IPS DF 6.9 (cell line): ENCODE results near the gene CCDC81.

Source experiments
- DNase-seq: peaks from one replicate; pipeline ENCODE4 v3.0.0-alpha.2; 2013; ENCODE audit warnings: low read depth, low spot score
- H3K27ac ChIP-seq: one replicate; pipeline ENCODE4 v1.5.1; 2013; ENCODE audit warnings: low read length, control low read depth
- H3K27me3 ChIP-seq: 2 replicates; pipeline ENCODE4 v1.6.1; 2013; ENCODE audit warnings: mild to moderate bottlenecking, low read length; ENCODE audit not compliant: control insufficient read depth, insufficient read depth
- H3K36me3 ChIP-seq: 2 replicates; pipeline ENCODE4 v1.6.1; 2013; ENCODE audit warnings: low read length; ENCODE audit not compliant: control insufficient read depth, insufficient read depth
- H3K4me1 ChIP-seq: 2 replicates; pipeline ENCODE4 v1.6.1; 2013; ENCODE audit warnings: low read length; ENCODE audit not compliant: control insufficient read depth, insufficient read depth
- H3K4me3 ChIP-seq: 2 replicates; pipeline ENCODE4 v1.5.1; 2013; ENCODE audit warnings: mild to moderate bottlenecking, low read length
- H3K9me3 ChIP-seq: 2 replicates; pipeline ENCODE4 v1.6.1; 2013; ENCODE audit warnings: low read length, inconsistent platforms; ENCODE audit not compliant: control insufficient read depth, insufficient read depth
- WGBS: extraction: QIAGEN DNeasy Blood & Tissue Kit; methylation state at CpG from one replicate; pipeline ENCODE4 v1.1.7; 2013; ENCODE audit warnings: mixed read lengths, missing lambda C conversion rate; ENCODE audit not compliant: insufficient read length, insufficient coverage; 5-methylcytosine and 5-hydroxymethylcytosine counted together

Gene CCDC81

DNA sequence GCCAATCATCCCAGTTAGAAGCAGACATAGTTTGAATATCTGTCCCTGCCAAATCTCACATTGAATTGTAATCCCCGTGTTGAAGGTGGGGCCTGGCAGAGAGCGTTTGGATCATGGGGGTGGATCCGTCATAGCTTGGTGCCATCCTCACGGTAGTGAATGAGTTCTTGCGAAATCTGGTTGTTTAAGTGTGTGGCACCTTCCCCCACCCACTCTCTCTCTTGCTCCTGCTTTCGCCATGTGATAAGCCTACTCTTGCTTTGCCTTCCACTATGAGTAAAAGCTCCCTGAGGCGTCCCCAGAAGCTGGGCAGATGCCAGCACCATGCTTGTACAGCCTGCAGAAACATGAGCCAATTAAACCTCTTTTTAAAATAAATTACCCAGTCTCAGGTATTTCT, 5.0 kb upstream of the CCDC81 start:
- Histone ChIP-seq H3K27ac (no peak overlapping the region), H3K27me3 (no peaks in the 10 kb centered on the region), H3K4me1 (no peaks in the 10 kb centered on the region), H3K4me3 (no peak overlapping the region), H3K36me3 (no peaks in the 10 kb centered on the region), H3K9me3 (no peaks in the 10 kb centered on the region)
- DNase-seq: no peak
- no CpG with 5 or more reads among the region's 7 CpGs for WGBS

DNA sequence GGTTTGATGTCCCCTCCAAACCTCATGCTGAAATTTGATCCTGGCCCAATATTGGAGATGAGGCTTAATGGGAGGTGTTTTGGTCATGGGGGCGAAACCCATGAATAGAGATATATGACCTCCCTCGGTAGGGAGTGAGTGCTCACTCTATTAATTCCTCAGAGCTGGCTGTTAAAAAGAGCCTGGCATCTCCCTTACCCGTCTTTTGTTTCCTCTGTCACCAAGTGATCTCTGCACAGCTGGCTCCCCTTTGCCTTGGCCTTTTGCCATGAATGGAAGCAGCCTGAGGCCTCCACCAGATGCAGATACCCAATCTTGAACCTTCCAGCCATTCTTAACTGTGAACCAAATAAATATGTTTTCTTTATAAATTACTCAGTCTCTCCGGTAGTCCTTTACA, 4.5 kb upstream of the CCDC81 start:
- no CpG with 5 or more reads among the region's 4 CpGs for WGBS
- Histone ChIP-seq H3K9me3 (no peaks in the 10 kb centered on the region), H3K4me3 (no peak overlapping the region), H3K4me1 (no peaks in the 10 kb centered on the region), H3K27ac (no peak overlapping the region), H3K36me3 (no peaks in the 10 kb centered on the region), H3K27me3 (no peaks in the 10 kb centered on the region)
- DNase-seq: no peak

DNA sequence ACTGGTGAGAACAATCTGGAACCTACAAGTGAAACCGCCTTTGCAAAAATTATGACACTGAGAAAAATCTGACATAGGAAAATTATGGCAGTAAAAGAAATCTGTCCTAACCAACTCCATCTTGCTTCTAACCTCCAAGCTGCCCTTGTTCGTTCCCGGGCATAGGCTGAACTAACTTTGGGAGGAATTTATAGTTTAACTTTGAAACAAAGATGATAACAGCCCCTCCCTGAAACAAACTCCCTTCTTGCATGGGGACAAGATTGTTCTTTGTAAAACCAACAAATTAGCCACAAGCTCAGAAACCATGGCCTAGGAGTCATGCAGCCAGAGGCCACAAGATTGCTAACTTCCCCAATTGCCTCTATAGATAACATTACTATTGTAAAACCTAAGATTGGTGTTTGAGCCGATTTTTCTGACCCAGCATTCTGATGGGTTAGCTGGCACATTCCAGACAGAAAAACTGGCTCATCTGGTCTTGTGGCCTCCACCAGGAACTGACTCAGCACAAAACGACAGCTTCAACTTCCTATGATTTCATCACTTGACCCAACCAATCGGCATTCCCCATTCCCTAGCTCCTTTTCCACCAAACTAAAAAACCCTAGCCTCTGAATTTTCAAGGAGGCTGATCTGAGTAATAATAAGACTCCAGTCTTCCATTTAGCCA, 3.6 kb upstream of the CCDC81 start:
- no peaks in the 10 kb centered on the region for H3K9me3 ChIP-seq
- no peak overlapping the region for H3K4me3 ChIP-seq
- H3K27me3 ChIP-seq: no peaks in the 10 kb centered on the region
- no CpG with 5 or more reads among the region's 6 CpGs for WGBS
- no peak overlapping the region for H3K27ac ChIP-seq
- DNase-seq: no peak
- H3K4me1 ChIP-seq: no peaks in the 10 kb centered on the region
- no peaks in the 10 kb centered on the region for H3K36me3 ChIP-seq

DNA sequence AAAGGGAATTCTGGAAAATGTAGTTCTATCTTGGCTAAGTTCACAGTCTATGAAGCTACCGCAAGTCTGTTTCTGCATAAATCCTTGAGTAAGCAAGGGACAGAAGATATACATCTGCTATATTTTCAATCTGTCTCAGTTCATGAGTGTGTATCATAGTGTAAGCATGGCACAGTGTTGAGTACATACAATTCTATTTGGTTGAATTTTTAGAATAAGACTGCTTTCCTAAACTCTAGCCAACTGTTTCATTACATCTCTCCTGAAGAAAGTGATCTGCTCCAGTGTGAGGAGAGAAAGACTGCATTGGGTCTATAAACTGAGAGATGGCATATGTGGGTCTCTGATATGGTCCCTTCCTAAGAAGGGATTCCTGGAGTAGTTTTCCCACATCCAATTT, 2.6 kb upstream of the CCDC81 start:
- Histone ChIP-seq H3K4me3 (no peak overlapping the region), H3K36me3 (no peaks in the 10 kb centered on the region), H3K27me3 (no peaks in the 10 kb centered on the region), H3K4me1 (no peaks in the 10 kb centered on the region), H3K27ac (no peak overlapping the region), H3K9me3 (no peaks in the 10 kb centered on the region)
- DNase-seq: no peak
- WGBS: no CpG with 5 or more reads among the region's 1 CpG

DNA sequence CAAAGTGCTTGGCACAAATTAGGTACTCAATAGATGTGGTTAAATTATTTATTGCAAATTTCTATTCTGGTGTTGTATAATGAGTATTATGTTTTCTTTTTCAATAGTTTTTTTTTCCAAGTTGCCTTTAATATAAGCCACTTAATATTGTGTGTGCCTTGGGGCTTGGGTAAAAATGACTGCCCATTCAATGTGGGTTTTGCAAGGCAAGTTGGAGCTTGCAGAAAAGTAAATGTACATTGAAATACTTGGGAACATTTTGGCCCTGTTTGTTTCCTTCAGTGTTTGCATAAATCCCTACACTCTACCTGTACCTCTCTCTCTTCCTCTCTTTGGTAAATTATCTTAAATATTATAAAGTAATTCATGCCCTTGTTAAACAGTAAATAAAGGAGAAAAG, 2.1 kb upstream of the CCDC81 start:
- no peaks in the 10 kb centered on the region for H3K36me3 ChIP-seq
- H3K4me1 ChIP-seq: no peaks in the 10 kb centered on the region
- H3K9me3 ChIP-seq: no peaks in the 10 kb centered on the region
- H3K4me3 ChIP-seq: no peak overlapping the region
- DNase-seq: no peak
- H3K27ac ChIP-seq: no peak overlapping the region
- no peaks in the 10 kb centered on the region for H3K27me3 ChIP-seq

DNA sequence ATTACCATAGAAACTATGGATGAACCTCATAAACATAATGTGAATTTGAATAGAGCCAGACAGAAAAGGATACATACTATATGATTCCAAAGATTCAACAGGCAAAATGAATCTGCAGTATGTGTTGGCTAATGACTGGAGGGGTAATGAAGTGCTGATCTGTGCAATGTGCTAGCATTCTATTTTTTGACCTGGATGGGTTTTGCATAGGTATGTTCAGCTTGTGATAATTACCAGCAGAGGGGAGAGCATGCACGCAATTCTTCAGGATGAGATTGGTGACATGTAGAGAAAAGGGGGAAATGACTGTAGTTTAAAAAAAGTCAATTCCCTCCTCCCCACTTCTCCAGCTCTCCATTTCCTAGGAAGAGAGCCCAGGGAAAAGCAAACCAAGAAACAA, 618 bp upstream of the CCDC81 start:
- DNase-seq: no peak
- H3K4me3 ChIP-seq: no peak overlapping the region
- no peaks in the 10 kb centered on the region for H3K4me1 ChIP-seq
- no CpG with 5 or more reads among the region's 1 CpG for WGBS
- no peaks in the 10 kb centered on the region for H3K27me3 ChIP-seq
- H3K36me3 ChIP-seq: no peaks in the 10 kb centered on the region
- no peaks in the 10 kb centered on the region for H3K9me3 ChIP-seq
- H3K27ac ChIP-seq: no peak overlapping the region

DNA sequence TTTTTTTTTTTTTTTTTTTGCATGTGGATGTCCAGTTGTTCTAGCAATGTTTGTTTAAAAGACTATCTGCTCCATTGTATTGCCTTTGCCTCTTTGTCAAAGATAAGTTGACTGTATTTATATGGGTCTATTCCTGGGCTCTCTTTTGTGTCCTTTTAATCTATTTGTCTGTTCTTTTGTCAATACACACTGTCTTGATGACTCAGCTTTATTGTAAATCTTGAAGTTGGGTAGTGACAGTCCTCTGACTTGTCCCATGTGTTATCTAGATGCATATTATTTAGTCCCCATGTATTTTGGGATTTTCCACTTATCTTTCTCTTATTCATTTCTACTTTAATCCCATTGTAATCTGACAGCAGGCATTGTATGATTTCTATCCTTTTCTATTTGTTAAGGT, 3.3 kb downstream of the CCDC81 start:
- H3K27me3 ChIP-seq: no peaks in the 10 kb centered on the region
- H3K27ac ChIP-seq: no peak overlapping the region
- H3K4me3 ChIP-seq: no peak overlapping the region
- H3K9me3 ChIP-seq: no peaks in the 10 kb centered on the region
- H3K4me1 ChIP-seq: no peaks in the 10 kb centered on the region
- H3K36me3 ChIP-seq: no peaks in the 10 kb centered on the region
- DNase-seq: no peak

DNA sequence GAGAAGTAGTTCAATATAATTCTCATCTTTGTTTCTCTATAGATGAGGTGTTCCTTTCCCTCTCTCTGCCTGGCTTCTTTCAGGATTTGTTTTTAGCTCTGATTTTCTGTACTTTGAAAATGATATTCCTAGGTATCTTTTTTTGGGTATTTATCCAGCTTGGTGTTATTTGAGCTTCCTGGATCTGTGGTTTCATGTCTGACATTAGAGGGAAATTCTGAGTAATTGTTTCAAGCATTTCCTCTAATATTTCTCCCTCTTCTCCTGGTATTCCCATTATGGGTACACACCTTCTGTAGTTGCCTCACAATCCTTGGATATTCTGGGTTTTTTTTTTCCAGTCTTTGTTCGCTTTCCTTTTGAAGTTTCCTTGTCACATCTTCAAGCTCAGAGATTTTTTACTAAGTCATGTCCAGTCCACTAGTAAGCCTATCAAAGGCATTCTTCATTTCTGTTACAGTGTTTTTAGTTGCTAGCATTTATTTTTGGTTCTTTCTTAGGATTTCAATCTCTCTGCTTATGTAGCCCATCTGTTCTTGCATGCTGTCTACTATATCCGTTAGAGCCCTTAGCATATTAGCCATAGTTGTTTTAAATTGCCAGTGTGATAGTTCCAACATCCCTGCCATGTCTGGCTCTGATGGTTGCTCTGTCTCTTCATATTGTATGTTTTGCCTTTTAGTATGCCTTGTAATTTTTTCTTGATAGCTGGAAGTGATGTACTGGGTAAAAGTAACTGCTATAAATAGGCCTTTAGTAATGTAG, 5.8 kb downstream of the CCDC81 start:
- no peak overlapping the region for H3K4me3 ChIP-seq
- H3K36me3 ChIP-seq: no peaks in the 10 kb centered on the region
- no peak overlapping the region for H3K27ac ChIP-seq
- WGBS: no CpG with 5 or more reads among the region's 2 CpGs
- no peak for DNase-seq
- no peaks in the 10 kb centered on the region for H3K9me3 ChIP-seq
- no peaks in the 10 kb centered on the region for H3K27me3 ChIP-seq
- H3K4me1 ChIP-seq: no peaks in the 10 kb centered on the region

DNA sequence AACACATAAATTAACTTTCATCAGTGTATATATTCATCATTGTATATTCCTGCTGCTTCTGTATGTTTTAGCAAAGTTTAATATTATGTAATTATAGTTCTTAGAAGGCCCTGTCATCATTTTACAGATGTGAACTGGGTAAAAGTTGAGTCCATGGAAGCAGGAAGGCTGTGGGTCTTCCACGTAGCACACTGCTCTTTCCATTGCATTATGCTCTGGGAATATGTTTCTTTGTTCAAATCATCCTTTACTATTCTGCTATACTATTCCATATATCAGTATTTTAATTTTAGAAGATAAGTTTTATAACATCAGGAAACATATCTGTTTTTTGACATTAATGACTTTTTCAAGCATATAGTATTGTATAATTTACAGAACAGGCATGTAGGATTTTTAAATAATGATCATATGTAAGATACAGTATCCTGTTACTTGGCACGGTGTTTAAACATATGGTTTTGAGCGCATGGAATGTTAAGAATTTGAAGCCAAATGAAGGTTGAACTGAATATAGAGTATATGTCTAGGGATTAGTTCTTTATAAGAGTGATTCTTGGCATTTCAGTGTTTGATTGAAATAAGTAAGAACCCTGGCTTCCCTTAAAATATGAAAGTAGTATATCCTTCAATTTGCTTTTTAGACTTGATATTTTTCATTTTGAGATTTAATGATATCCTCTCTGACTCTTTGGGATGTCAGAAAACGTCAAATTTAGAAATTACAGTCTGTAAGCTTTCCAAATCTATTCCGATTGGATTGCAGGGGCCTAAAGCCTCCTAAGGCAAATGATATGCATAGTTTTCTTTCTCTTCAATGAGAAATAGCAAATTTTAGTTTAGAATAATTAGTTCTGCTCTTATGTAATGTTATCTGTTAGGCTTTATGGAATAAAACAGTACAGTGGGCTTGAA, 8.6 kb downstream of the CCDC81 start:
- Histone ChIP-seq H3K27ac (no peak overlapping the region), H3K9me3 (no peaks in the 10 kb centered on the region), H3K36me3 (no peaks in the 10 kb centered on the region), H3K4me3 (no peak overlapping the region), H3K4me1 (no peaks in the 10 kb centered on the region), H3K27me3 (no peaks in the 10 kb centered on the region)
- WGBS: no CpG with 5 or more reads among the region's 5 CpGs
- no peak for DNase-seq

DNA sequence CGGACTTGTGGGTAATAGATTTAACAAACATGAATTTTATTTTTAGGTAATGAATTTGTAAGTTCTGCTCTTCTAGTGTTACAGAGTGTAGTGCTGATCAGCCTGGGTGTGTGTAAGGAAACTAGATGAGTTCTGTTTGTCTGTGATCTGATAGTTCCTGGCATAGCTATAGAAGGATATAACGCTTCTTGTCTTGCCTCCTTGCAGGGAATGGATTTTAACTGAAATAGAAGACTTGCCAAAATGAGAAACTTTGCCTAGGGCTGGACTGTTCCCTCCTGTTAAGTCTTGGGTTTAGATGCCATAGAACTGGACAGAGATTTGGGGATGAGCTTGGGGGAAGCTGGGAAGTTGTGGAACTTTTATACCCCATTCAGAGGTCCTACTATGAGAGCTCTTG, 11.6 kb downstream of the CCDC81 start:
- no peak overlapping the region for H3K27ac ChIP-seq
- H3K9me3 ChIP-seq: no peaks in the 10 kb centered on the region
- WGBS: no CpG with 5 or more reads among the region's 2 CpGs
- DNase-seq: no peak
- no peaks in the 10 kb centered on the region for H3K4me1 ChIP-seq
- H3K36me3 ChIP-seq: no peaks in the 10 kb centered on the region
- H3K27me3 ChIP-seq: no peaks in the 10 kb centered on the region
- no peak overlapping the region for H3K4me3 ChIP-seq
